ENCODE data around the gene UGT1A6.

- no peak for TF ChIP-seq EZH2 (IDR thresholded peaks at IDR 0.05; ENCODE audit: insufficient read depth, poor library complexity, severe bottlenecking)
- TF ChIP-seq EZH2phosphoT487 (IDR thresholded peaks at IDR 0.05; ENCODE audit: insufficient read depth, low read depth) = no peak
These were observed 100.0 kb downstream of the UGT1A6 start for GRCh38 chr2:233792720-233793119.

Data from GM23248 (cell line).